Gastroesophageal sphincter (tissue), 3 donors: Measurements from ENCODE around the gene NSD2.

Experiments used
- POLR2A ChIP-seq, 2 donors: fragments of 450-650 bp; IDR thresholded peaks; one replicate each; pipeline ENCODE4 v1.6.1; 2017; ENCODE audit warnings: antibody characterized with exemption in 2 of 2, mild to moderate bottlenecking in 2 of 2, moderate library complexity in 1 of 2
- POLR2AphosphoS5 ChIP-seq: sonication (generic); formaldehyde crosslinking; IDR thresholded peaks from one replicate; pipeline ENCODE4 v1.6.1; 2017; ENCODE audit warnings: antibody characterized with exemption
- TF ChIP-seq, protein P1 (sequence below), 4 experiments: fragments of 200-600 bp in 2 of 4; fragments of 450-650 bp in 2 of 4; sonication (generic) in 1 of 4; IDR thresholded peaks; one replicate each; pipeline ENCODE4 v1.5.1; 2017 to 2019; ENCODE audit warnings: antibody characterized with exemption in 4 of 4, mild to moderate bottlenecking in 2 of 4, moderate library complexity in 2 of 4

GRCh38 chr4:1960170-1960825, 89.1 kb downstream of the NSD2 start:
- TF ChIP-seq, protein P1, sequence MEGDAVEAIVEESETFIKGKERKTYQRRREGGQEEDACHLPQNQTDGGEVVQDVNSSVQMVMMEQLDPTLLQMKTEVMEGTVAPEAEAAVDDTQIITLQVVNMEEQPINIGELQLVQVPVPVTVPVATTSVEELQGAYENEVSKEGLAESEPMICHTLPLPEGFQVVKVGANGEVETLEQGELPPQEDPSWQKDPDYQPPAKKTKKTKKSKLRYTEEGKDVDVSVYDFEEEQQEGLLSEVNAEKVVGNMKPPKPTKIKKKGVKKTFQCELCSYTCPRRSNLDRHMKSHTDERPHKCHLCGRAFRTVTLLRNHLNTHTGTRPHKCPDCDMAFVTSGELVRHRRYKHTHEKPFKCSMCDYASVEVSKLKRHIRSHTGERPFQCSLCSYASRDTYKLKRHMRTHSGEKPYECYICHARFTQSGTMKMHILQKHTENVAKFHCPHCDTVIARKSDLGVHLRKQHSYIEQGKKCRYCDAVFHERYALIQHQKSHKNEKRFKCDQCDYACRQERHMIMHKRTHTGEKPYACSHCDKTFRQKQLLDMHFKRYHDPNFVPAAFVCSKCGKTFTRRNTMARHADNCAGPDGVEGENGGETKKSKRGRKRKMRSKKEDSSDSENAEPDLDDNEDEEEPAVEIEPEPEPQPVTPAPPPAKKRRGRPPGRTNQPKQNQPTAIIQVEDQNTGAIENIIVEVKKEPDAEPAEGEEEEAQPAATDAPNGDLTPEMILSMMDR (IDR thresholded peaks at IDR 0.05): no peak
- TF ChIP-seq POLR2A (IDR thresholded peaks at IDR 0.05) (no peak), POLR2AphosphoS5 (no peak)
